NCI-H446 treated with DMSO at 0.1 percent for 48 hours (cell line): ENCODE data around the gene SULF2.
A peak's percentile ranks its signal among the peaks of the same experiment; 100 is the strongest.

Experiments
- DNase-seq: peaks from one replicate; lab custom pipeline; 2025; lab: John Stamatoyannopoulos, UW

SULF2 gene

DNA sequence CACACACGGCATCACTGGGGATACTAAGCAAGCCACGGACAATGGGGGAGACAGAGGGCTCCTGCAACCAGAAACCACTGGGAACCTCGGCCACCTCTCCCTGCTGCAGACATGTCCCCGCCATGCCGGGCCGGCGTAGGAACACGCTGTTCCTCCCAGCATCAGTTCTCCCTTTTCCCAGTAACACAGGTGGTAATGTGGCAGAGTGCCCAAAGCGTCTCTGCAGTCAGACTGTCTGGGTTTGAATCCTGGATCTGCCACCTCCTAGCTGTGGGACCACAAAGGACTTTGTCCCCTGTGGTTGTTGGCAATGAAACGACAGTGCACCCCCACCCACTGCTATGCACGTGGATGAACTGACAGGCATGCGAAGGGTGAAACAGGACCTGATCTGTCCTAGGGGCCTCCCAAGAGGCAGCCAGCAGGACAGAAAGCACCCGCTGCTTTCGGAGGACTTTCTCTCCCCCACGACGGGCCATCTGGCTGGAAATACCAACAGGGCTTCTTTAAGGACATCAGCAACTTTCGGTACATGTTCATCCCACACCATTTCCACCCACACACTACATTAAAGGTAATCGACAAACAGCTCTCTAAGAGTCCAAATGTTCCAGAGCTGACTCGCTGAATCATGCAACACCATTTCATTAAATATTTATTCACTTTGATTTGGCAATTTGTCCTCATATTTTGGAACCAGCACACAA, 74.1 kb downstream of the SULF2 start:
- DNase-seq, result no peak

DNA sequence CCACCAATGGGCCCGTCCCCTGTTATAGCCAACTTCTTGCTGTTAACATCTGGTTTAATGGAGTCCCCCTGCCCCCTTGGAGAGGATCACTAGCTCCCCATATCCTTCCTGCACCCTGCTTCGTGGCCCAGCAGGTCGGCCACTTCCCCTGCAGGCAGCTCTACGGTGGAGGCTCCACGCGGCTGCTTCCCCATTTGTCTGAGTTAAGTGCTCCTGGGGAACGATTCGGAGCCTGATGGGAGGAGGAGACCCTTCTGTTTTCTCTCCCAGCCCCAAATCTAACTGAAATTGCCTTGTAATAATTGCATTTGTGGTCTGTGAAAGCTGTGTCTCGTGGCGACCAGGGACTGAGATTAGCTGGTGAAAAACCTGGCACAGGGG, 74.6 kb downstream of the SULF2 start:
- no peak for DNase-seq

- DNase-seq, result peak; percentile 54
These were observed 76.1 kb downstream of the SULF2 start for GRCh38 chr20:47708953-47709833.

GRCh38 chr20:47708140-47708807, 77.0 kb downstream of the SULF2 start:
- no peak for DNase-seq

- no peak for DNase-seq
These were observed 78.9 kb downstream of the SULF2 start for GRCh38 chr20:47706345-47706744.

DNA sequence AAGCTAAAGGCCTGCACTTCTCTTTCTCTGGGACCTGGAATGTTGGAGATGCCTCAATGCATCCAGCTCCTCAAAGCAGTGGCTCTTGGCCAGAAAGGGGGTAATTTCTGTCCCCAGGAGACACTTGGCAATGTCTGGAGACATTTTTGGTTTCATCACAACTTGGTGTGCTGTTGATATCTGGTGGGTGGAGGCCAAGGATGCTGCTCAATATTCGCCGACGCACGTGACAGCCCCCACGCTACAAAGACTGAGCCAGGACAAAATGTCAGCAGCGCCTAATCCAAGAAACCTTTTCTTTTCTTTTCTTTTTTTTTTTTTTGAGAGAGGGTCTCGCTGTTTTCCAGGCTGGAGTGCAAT, 79.8 kb downstream of the SULF2 start:
- no peak for DNase-seq

GRCh38 chr20:47704746-47705496, 80.4 kb downstream of the SULF2 start:
- peak; percentile 46 for DNase-seq

GRCh38 chr20:47703748-47704147, 81.5 kb downstream of the SULF2 start:
- no peak for DNase-seq

GRCh38 chr20:47701612-47702011, 83.7 kb downstream of the SULF2 start:
- no peak for DNase-seq

DNA sequence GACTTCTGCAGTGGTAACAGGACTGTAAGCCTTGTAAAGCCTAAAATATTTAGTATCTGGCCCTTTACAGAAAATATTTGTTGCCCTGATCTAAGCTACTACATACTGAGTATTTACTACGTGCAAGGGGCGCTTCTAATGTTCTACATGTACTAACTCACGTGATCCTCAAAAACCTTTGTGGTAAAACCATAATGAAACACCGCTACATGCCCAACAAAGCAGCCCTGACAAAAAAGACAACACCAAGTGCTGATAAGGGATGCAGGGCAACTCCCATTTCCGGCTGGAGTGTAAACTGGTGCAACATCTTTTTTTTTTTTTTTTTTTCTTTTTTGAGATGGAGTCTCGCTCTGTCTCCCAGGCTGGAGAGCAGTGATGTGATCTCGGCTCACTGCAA, 85.0 kb downstream of the SULF2 start:
- no peak for DNase-seq

- DNase-seq, result no peak
These were observed 85.5 kb downstream of the SULF2 start for GRCh38 chr20:47699818-47700217.

DNA sequence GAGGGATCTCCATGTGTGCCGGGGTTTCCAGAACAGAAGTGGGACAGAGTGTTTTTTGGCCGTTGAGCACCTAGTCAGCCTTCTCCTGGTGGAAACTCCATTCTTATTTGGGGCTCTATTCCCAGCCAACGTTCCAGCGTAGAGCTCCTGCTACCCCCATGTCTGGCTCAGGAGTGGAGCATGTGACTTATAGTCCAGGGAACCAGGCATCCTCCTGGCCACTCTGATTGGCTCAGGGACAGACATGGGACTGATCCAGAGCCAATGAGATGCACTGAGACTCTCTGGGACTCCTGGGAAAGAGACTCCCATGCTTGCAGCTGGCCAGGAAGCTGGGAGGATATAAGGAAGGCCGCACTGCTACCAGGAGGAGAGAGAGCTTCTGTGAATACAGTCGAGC, 87.1 kb downstream of the SULF2 start:
- DNase-seq, result no peak

DNA sequence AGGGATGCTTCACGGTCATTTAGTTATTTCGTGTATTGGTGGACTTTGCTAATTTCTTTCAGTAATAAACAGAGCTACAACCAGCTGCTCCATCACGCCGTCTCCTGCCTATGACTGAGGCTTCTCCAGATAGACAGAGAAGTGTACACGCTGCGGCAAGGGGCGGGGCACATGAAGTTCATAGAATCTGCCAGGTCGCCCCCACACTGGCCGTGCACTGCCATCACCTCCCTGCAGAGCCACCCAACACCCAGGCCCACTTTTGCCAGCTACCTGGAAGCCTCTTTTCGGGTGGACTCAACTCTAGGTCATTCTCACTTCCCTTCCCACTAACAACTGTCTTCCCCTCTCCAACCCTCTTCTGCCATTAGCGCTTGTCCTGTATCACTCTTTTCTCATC, 88.4 kb downstream of the SULF2 start:
- DNase-seq, result no peak

- DNase-seq, result no peak
These were observed 91.1 kb downstream of the SULF2 start for GRCh38 chr20:47694021-47694818.

DNA sequence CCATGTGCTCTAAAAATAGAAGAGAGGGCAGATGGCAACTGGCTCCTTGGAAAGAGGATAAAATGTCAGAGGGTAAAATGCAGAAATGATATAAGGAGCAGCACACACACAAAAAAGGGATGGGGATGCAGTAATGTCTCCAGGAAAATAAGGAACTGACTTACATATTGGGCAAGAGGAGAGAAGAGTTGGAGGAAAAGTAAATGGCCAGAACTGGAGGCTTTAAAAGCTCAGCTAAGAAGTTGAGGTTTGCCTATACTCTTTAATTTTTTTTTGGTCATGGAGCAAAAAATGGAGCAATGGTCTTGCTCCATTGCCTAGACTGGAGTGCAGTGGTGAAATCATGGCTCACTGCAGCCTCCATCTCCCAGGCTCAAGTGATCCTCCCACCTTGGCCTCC, 93.7 kb downstream of the SULF2 start:
- DNase-seq, result no peak

GRCh38 chr20:47689731-47690130, 95.5 kb downstream of the SULF2 start:
- no peak for DNase-seq

DNA sequence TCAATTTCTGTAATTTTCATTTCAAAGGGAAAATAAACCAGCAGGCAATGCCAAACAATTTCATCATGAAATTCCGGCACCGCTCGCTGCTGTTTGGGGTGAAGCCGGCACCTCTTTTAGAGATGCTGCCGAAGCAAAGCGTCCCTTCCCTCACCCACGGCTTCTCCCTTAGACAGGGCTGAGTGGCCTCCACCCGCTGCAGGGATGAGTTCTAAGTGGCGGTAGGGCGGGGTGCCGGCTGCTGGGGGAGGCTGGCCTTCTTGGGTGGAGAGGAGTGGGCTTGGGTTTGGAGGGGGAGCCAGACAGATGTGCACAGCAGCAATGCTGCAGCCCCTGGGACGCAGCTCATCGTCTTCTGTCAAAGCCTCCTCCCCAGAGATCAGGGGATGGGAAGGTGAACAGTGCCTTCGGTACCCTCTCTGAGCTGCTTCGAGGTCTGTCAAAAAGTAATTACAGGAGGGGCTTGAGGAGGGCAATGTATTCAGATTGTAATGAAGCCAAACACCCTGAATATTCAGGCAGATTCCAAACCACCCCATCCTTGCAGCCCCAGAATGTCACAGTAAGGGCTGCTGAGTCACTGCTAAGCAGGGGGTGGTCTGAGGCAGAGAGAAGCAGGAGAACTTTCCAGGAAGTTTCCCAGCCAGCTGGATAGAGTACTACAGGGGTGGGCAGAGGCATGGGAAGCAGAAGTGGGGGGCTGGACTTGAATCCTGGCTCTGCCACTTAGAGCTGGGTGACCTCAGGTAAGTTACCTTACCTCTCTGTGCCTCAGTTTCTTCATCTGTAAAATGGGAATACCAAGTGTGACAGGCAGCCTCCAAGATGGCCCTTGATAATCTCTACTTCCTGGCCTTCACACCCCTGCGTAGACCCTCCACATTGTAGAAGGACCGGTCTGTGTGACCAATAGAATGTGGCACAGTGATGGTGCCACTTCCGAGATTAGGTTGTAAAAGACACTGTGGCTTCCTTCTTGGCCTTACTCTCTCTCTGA, 96.6 kb downstream of the SULF2 start:
- no peak for DNase-seq

GRCh38 chr20:47687095-47687987, 97.9 kb downstream of the SULF2 start:
- no peak for DNase-seq

DNA sequence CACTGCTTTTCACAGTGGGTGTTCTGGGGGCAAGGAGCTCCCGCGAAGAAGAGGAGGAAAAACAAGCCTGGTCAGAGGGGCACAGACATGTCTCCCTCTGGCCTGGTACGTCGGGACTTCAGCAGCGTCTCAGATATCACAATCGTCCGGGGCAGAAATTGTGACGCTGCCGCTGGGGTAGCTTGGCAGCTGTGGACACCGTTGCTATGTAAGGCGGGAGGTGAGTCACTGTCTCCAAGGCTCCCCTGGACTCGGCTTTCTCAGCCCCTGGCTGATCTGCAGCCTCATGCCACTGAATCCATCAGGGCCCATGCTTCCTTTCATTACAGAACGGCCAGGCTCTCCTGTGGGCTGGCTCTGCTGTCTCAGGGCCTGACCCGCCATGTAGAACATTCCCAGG, 98.7 kb downstream of the SULF2 start:
- no peak for DNase-seq
